IMR-90 (cell line): Measurements from ENCODE around the gene NCR1. TPM values are rescaled to one million over a fixed set of nuclear protein-coding genes. Genes with fewer than 3 reads are reported as not detected.

Experiments
- ATAC-seq: fragments of 200-7000 bp; cut with Tn5 transposase; 2 replicates; pipeline ENCODE4 v1.9.1; 2020; ENCODE audit warnings: low read depth, mild to moderate bottlenecking, moderate library complexity
- BruUV-seq: library from RNA; stranded (reverse); fragments of 400-500 nt; replicated peaks from 2 replicates; lab custom pipeline; 2021; lab: Mats Ljungman, UMichigan
- CTCF ChIA-PET: fragments of 300-600 bp; formaldehyde crosslinking; extraction: SDS; loops from one replicate; lab custom pipeline; 2021; ENCODE audit warnings: antibody characterized with exemption; lab: Yijun Ruan, JAX
- POLR2A ChIA-PET: fragments of 300-600 bp; sonication (Branson Sonifier 250); formaldehyde crosslinking; loops from one replicate; lab custom pipeline; 2022; ENCODE audit warnings: antibody characterized with exemption; ENCODE audit not compliant: unreplicated experiment; lab: Charles Lee
- DNase-seq: peaks from one replicate; pipeline ENCODE4 v3.0.0; 2013
- H2AFZ ChIP-seq: replicated peaks from 2 replicates; pipeline ENCODE3; 2013; ENCODE audit warnings: low read length, mild to moderate bottlenecking; ENCODE audit not compliant: poor library complexity
- H2AK5ac ChIP-seq: 2 replicates; pipeline ENCODE4 v1.6.1; 2013; ENCODE audit warnings: low read depth, low read length, inconsistent platforms
- H2AK9ac ChIP-seq: replicated peaks from 2 replicates; pipeline ENCODE3; 2013; ENCODE audit warnings: mild to moderate bottlenecking, low read depth, low read length, moderate library complexity; ENCODE audit not compliant: poor library complexity
- H2BK120ac ChIP-seq: 2 replicates; pipeline ENCODE4 v1.6.1; 2013; ENCODE audit warnings: low read depth, low read length, inconsistent platforms
- H2BK15ac ChIP-seq: 3 replicates; pipeline ENCODE4 v1.6.1; 2013; ENCODE audit warnings: low read depth, low read length, inconsistent platforms
- H2BK20ac ChIP-seq: 2 replicates; pipeline ENCODE4 v1.6.1; 2013; ENCODE audit warnings: low read depth, mild to moderate bottlenecking, inconsistent platforms, low read length, moderate library complexity
- H2BK5ac ChIP-seq: 2 replicates; pipeline ENCODE4 v1.6.1; 2013; ENCODE audit warnings: mild to moderate bottlenecking, low read depth, low read length, inconsistent platforms; ENCODE audit not compliant: poor library complexity, severe bottlenecking
- H3K14ac ChIP-seq: replicated peaks from 2 replicates; pipeline ENCODE4 v1.6.1; 2013; ENCODE audit warnings: low read depth, low read length, inconsistent platforms
- H3K18ac ChIP-seq: 2 replicates; pipeline ENCODE4 v1.6.1; 2013; ENCODE audit warnings: low read depth, low read length, control low read depth
- H3K23ac ChIP-seq: 2 replicates; pipeline ENCODE4 v1.6.1; 2013; ENCODE audit warnings: low read depth, low read length, inconsistent platforms
- H3K27ac ChIP-seq: 2 replicates; pipeline ENCODE4 v1.5.1; 2013; ENCODE audit warnings: mild to moderate bottlenecking, control low read depth, low read length; ENCODE audit not compliant: insufficient read depth
- H3K27me3 ChIP-seq: 2 replicates; pipeline ENCODE4 v1.6.1; 2013; ENCODE audit warnings: low read length; ENCODE audit not compliant: control insufficient read depth, insufficient read depth
- H3K36me3 ChIP-seq: 2 replicates; pipeline ENCODE4 v1.6.1; 2013; ENCODE audit warnings: low read length, mixed read lengths; ENCODE audit not compliant: control insufficient read depth, insufficient read depth
- H3K4ac ChIP-seq: 2 replicates; pipeline ENCODE4 v1.6.1; 2013; ENCODE audit warnings: low read depth, low read length, inconsistent platforms
- H3K4me1 ChIP-seq: 2 replicates; pipeline ENCODE4 v1.6.1; 2013; ENCODE audit warnings: low read length, mixed read lengths; ENCODE audit not compliant: control insufficient read depth, insufficient read depth
- H3K4me2 ChIP-seq: 2 replicates; pipeline ENCODE4 v1.6.1; 2013; ENCODE audit warnings: low read depth, mild to moderate bottlenecking, control low read depth, low read length, moderate library complexity
- H3K4me3 ChIP-seq: 2 replicates; pipeline ENCODE4 v1.5.1; 2013; ENCODE audit warnings: low read depth, mild to moderate bottlenecking, control low read depth, low read length, moderate library complexity; ENCODE audit not compliant: insufficient read depth
- H3K56ac ChIP-seq: 2 replicates; pipeline ENCODE4 v1.6.1; 2013; ENCODE audit warnings: low read length, inconsistent platforms; ENCODE audit not compliant: insufficient read depth; ENCODE audit errors: extremely low read depth
- H3K79me1 ChIP-seq, 2 experiments: 2 replicates each; pipeline ENCODE4 v1.6.1; 2013; ENCODE audit warnings: low read length in 2 of 2, inconsistent platforms in 1 of 2, low read depth in 1 of 2
- H3K9ac ChIP-seq: 2 replicates; pipeline ENCODE4 v1.6.1; 2013; ENCODE audit warnings: low read depth, low read length, control low read depth
- H3K9me1 ChIP-seq: 2 replicates; pipeline ENCODE4 v1.6.1; 2013; ENCODE audit warnings: low read length, inconsistent platforms; ENCODE audit not compliant: insufficient read depth
- H3K9me3 ChIP-seq: 2 replicates; pipeline ENCODE4 v1.6.1; 2013; ENCODE audit warnings: low read length; ENCODE audit not compliant: control insufficient read depth, insufficient read depth
- H4K20me1 ChIP-seq: 2 replicates; pipeline ENCODE4 v1.6.1; 2013; ENCODE audit warnings: low read length, inconsistent platforms; ENCODE audit not compliant: insufficient read depth
- H4K5ac ChIP-seq: 2 replicates; pipeline ENCODE4 v1.6.1; 2013; ENCODE audit warnings: mild to moderate bottlenecking, low read depth, low read length, control low read depth
- H4K8ac ChIP-seq, 2 experiments: 2 replicates each; pipeline ENCODE4 v1.6.1; 2013; ENCODE audit warnings: low read depth in 2 of 2, low read length in 2 of 2, control low read depth in 1 of 2, inconsistent platforms in 1 of 2
- H4K91ac ChIP-seq: 2 replicates; pipeline ENCODE4 v1.6.1; 2013; ENCODE audit warnings: low read depth, low read length, inconsistent platforms; ENCODE audit not compliant: insufficient read depth
- BHLHE40 ChIP-seq: fragments of 150-350 bp; IDR thresholded peaks from 2 replicates; pipeline ENCODE4 v1.6.1; 2016; ENCODE audit warnings: mild to moderate bottlenecking, low read depth, low read length
- CEBPB ChIP-seq: IDR thresholded peaks from 2 replicates; pipeline ENCODE4 v1.6.1; 2012; ENCODE audit warnings: low read depth, low read length, improper control_type of control experiment
- MAZ ChIP-seq: IDR thresholded peaks from 2 replicates; pipeline ENCODE4 v1.6.1; 2012; ENCODE audit warnings: low read depth, mild to moderate bottlenecking, low read length, improper control_type of control experiment, moderate library complexity, borderline replicate concordance
- MXI1 ChIP-seq: IDR thresholded peaks from 2 replicates; pipeline ENCODE4 v1.6.1; 2012; ENCODE audit warnings: low read depth, mild to moderate bottlenecking, low read length, moderate library complexity, borderline replicate concordance
- NFE2L2 ChIP-seq: fragments of 150-350 bp; IDR thresholded peaks from 2 replicates; pipeline ENCODE4 v1.6.1; 2016; ENCODE audit warnings: low read depth, mild to moderate bottlenecking, low read length
- RFX5 ChIP-seq: IDR thresholded peaks from 2 replicates; pipeline ENCODE4 v1.8.0; 2012; ENCODE audit warnings: low read depth, mild to moderate bottlenecking, low read length, moderate library complexity
- SMC3 ChIP-seq: fragments of 150-350 bp; IDR thresholded peaks from 2 replicates; pipeline ENCODE4 v1.6.1; 2016; ENCODE audit warnings: low read depth, mild to moderate bottlenecking, antibody characterized with exemption, low read length, moderate library complexity
- WGBS, 2 experiments: methylation state at CpG; one replicate each; pipeline versions ENCODE4 v1.1.5 to v1.1.7; 2013; ENCODE audit warnings: missing lambda C conversion rate in 2 of 2; ENCODE audit not compliant: insufficient read length in 1 of 2; ENCODE audit errors: extremely low coverage in 2 of 2; 5-methylcytosine and 5-hydroxymethylcytosine counted together
- dilution Hi-C: fragments of 300-500 bp; cut with HindIII; formaldehyde crosslinking; loops from one replicate; pipeline ENCODE4 v1.14.3; 2018; ENCODE audit warnings: low sequenced_read_pairs; ENCODE audit not compliant: unreplicated experiment
- in situ Hi-C: fragments of 300-500 bp; cut with MboI; formaldehyde crosslinking; loops from 3 replicates; pipeline ENCODE4 v1.14.3; 2019; ENCODE audit warnings: low sequenced_read_pairs, inconsistent platforms, mixed read lengths
- intact Hi-C: fragments of 100-400 bp; cut with micrococcal nuclease; formaldehyde crosslinking; loops from 2 replicates; pipeline ENCODE4 v1.10.0; 2022
- polyA plus RNA-seq, 3 experiments: library from polyadenylated mRNA; depleted of rRNA; stranded (reverse); fragments of >200 nt; gene quantifications; 2 replicates each; pipeline ENCODE4 v1.2.3, GENCODE V29; 2012; ENCODE audit warnings: low replicate concordance in 1 of 3
- total RNA-seq: library from RNA; depleted of rRNA; stranded (reverse); fragments of >200 nt; gene quantifications from 2 replicates; pipeline ENCODE4 v1.2.3, GENCODE V29; 2012

NCR1 gene
- total and polyA plus RNA-seq, 2 of the 4 experiments (the other 2 are of a cell fraction), result not detected

DNA sequence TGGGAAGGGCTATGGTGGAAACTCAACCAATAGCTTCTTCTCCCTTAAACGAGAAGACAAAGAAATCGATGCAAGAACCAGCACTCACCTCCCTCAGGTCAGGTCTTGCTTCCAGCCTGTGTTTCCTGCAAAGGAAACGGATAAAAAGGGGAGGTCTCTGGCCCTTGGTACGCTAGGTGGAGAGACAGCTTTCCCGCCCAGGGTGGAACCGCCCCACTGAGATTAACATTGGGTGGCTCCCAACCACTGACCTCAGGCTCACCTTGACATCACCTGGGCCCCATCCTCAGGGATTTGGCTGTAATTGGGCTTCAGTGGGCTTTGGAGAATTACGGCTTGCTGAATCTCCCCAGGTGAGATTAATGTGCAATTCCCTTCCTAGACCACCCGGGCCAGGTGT, 41.4 kb downstream of the NCR1 start, which contains the start of gene NLRP7:
NLRP7 (minus strand) TSS at position 150 of the 400 bp plus-strand sequence.
- H3K79me1 ChIP-seq, result no peaks in the 10 kb centered on the region
- ATAC-seq, result no peak
- H2AK5ac ChIP-seq, result no peak within 1 kb of the TSS
- no peak within 1 kb of the TSS for H3K14ac ChIP-seq
- no peak within 1 kb of the TSS for H4K5ac ChIP-seq
- no peaks in the 10 kb centered on the region for H4K20me1 ChIP-seq
- dilution Hi-C loops (no loop called here), in situ Hi-C loops (no loop called here), intact Hi-C loops (no loop called here)
- no peak within 1 kb of the TSS for H2BK120ac ChIP-seq
- no peak within 1 kb of the TSS for H3K4me2 ChIP-seq
- peaks cover 20% of the 10 kb centered on the region for H3K9me3 ChIP-seq
- no peaks in the 10 kb centered on the region for H3K4me1 ChIP-seq
- no peak within 1 kb of the TSS for H3K9ac ChIP-seq
- no peak within 1 kb of the TSS for H4K91ac ChIP-seq
- CTCF ChIA-PET, result no interaction called here
- no peak within 1 kb of the TSS for H2AFZ ChIP-seq
- H2BK15ac ChIP-seq, result no peak within 1 kb of the TSS
- POLR2A ChIA-PET, result no interaction called here
- H3K56ac ChIP-seq, result no peak within 1 kb of the TSS
- no peak within 1 kb of the TSS for H3K4ac ChIP-seq
- no CpG with 5 or more reads among the region's 8 CpGs for WGBS, 2 experiments
- no TSS peak for BruUV-seq
- no peak within 1 kb of the TSS for H2BK20ac ChIP-seq
- H3K36me3 ChIP-seq, result no peaks in the 10 kb centered on the region
- no peak within 1 kb of the TSS for H2BK5ac ChIP-seq
- no peak within 1 kb of the TSS for H2AK9ac ChIP-seq
- no peak within 1 kb of the TSS for H3K27ac ChIP-seq
- no peak within 1 kb of the TSS for H3K4me3 ChIP-seq
- no peak for DNase-seq
- H3K27me3 ChIP-seq, result no peaks in the 10 kb centered on the region
- no peak for TF ChIP-seq CEBPB
- no peak for TF ChIP-seq MAZ
- no peak for TF ChIP-seq BHLHE40
- TF ChIP-seq RFX5, result no peak
- TF ChIP-seq MXI1, result no peak
- no peak for TF ChIP-seq NFE2L2
- no peak for TF ChIP-seq SMC3
- no peak within 1 kb of the TSS for H4K8ac ChIP-seq
- H3K9me1 ChIP-seq, result no peaks in the 10 kb centered on the region
- no peak within 1 kb of the TSS for H3K18ac ChIP-seq
- H3K23ac ChIP-seq, result no peak within 1 kb of the TSS
